ENCODE data around the gene NELL1.
A peak's percentile ranks its signal among the peaks of the same experiment; 100 is the strongest.

Gene NELL1

DNA sequence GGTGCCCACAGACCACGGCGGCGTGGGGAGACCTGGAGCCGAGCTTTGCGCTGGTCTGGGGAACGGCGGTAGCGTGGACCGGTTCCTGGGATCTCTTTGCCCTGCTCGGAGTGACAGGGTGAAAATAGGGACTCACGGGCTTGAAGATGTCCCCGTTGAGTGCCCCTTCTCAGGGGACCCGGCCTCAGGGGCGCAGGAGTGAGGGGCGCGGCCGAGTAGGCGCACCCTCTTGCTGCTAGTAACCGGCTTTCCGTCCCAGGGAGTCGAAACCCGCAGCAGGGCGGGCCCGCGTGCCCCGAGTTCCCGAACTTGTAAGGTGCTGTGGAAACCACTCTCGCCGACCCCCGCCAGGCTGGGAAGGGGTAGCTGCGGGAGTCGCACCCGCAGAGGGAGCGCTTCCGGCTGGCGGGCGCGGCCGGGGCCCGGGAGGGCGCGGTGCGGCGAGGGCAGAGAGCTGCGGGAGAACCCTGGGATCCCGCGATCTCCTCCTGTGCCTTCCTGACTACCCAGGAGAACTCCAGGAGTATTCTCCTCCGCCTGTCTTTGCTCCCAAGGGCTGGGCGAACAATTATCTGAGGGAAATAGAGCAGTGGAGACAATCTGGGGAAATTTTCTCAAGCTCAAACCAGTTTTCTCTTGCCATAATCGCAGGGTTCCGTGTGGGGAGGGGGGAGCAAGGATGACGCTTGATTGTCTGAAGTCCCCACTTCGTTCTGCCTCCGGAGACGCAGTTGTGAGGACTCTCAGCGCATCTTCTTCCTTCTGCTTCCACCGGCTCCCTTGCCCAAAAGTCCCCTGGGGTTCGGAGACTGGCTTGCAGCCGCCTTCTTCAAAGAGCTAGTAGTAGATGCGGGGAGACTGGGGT lies 666 bp downstream of the NELL1 start:
- TF ChIP-seq, protein P1, sequence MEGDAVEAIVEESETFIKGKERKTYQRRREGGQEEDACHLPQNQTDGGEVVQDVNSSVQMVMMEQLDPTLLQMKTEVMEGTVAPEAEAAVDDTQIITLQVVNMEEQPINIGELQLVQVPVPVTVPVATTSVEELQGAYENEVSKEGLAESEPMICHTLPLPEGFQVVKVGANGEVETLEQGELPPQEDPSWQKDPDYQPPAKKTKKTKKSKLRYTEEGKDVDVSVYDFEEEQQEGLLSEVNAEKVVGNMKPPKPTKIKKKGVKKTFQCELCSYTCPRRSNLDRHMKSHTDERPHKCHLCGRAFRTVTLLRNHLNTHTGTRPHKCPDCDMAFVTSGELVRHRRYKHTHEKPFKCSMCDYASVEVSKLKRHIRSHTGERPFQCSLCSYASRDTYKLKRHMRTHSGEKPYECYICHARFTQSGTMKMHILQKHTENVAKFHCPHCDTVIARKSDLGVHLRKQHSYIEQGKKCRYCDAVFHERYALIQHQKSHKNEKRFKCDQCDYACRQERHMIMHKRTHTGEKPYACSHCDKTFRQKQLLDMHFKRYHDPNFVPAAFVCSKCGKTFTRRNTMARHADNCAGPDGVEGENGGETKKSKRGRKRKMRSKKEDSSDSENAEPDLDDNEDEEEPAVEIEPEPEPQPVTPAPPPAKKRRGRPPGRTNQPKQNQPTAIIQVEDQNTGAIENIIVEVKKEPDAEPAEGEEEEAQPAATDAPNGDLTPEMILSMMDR (IDR thresholded peaks at IDR 0.05; ENCODE audit: unreplicated experiment in 3 of 3), result no peak
- Mint-ChIP-seq H3K36me3 (ENCODE audit: low read depth) (no peaks in the 10 kb centered on the region), H3K27ac (no peak overlapping the region), H3K9me3 (peaks cover 12% of the 10 kb centered on the region), H3K4me1 (peaks cover 32% of the 10 kb centered on the region), H3K4me3 (peak overlapping the region; percentile 87 to 91 (median 88)), H3K27me3 (ENCODE audit: low read depth) (peaks cover 98% of the 10 kb centered on the region)

DNA sequence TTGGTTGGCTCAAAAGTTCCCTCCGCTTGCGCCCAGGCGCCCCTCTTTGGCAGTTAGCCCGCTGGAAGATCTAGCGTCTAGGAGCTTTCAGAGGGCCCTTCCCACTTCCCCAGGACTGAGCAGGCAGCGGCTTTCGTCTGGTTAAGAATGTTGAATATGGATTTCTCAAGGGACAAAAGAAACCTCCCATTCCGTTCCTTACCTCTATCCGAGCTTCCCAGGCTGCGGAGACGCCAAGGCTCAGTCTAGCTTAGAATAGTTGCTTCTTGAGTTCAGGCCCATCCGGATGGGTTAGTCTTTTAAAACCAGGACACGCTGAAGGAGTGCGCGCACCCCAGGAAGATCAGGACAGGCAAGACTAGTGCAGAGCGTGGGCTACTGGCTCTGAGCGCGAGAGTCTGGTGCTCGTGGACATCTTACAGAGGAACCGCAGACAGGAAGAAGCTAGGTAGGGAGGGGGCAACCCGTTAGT lies 1.6 kb downstream of the NELL1 start:
- Mint-ChIP-seq H3K27ac (no peak overlapping the region), H3K27me3 (ENCODE audit: low read depth) (peaks cover 97% of the 10 kb centered on the region), H3K4me1 (peaks cover 32% of the 10 kb centered on the region), H3K4me3 (peak overlapping the region; percentile 74 to 88 (median 79)), H3K36me3 (ENCODE audit: low read depth) (no peaks in the 10 kb centered on the region), H3K9me3 (peaks cover 5% of the 10 kb centered on the region)
- TF ChIP-seq, protein P1 (IDR thresholded peaks at IDR 0.05; ENCODE audit: unreplicated experiment in 3 of 3), result no peak

DNA sequence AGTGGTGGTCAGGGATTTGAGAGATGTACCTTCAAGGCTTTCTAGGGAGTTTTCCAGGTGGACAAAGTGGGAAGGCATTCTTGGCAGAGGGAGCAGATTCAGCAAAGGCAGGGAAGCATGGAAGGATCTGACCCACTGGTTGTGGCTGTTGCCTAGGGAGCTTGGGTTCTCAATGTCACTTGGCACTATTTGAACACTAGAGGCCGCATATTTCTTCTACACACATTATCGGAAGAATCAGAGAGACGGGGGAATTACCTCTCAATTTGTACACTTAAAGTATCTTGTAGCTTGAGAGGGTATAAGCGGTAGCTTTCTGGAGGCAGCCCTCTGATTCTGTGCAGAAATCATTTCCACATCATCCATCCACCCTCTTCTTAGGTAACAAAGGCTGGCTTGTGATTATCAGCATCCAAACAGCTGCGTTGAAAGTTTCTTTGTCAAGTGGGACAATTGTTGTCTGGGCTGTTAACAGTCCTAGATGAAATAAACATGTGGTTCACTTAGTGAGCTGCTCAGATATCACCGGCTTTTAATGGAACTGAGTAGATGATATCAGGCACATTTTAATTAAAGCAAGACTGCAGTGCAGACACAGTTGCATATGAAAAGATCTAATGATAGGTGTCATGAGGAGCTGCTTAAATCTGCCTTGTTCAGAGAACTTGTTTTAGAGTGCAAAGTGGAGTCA lies 2.6 kb downstream of the NELL1 start:
- H3K36me3 Mint-ChIP-seq (ENCODE audit: low read depth), result no peaks in the 10 kb centered on the region

DNA sequence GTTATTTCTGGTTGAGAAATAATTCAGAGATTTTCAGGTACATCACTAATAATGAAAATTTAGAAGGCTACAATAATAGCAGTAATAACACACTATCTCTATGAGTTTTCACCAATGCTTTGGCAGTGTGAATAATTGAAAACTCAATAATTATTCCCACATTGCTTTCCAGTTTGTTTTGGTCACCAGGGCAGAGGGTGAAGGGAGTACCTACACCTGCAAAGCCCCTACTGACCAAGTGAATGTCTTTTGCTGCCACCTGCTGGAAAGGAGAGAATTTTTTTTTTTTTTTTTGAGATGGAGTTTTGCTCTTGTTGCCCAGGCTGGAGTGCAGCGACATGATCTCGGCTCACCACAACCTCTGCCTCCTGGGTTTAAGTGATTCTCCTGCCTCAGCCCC lies 3.2 kb downstream of the NELL1 start:
- Mint-ChIP-seq H3K4me3 (peak overlapping the region in 1 of 3 experiments; percentile 5), H3K27me3 (ENCODE audit: low read depth) (peaks cover 86% of the 10 kb centered on the region), H3K4me1 (peaks cover 32% of the 10 kb centered on the region), H3K27ac (no peak overlapping the region), H3K9me3 (no peaks in the 10 kb centered on the region), H3K36me3 (ENCODE audit: low read depth) (no peaks in the 10 kb centered on the region)
- TF ChIP-seq, protein P1 (IDR thresholded peaks at IDR 0.05; ENCODE audit: unreplicated experiment in 3 of 3), result peak in 2 of 3 experiments; percentile 27 to 43

More for the DNA sequence above, 2.6 kb downstream of the NELL1 start:
- H3K27me3 Mint-ChIP-seq (ENCODE audit: low read depth), result peaks cover 92% of the 10 kb centered on the region
- no peak overlapping the region for H3K27ac Mint-ChIP-seq
- H3K4me1 Mint-ChIP-seq, result peaks cover 32% of the 10 kb centered on the region
- H3K9me3 Mint-ChIP-seq, result no peaks in the 10 kb centered on the region
- H3K4me3 Mint-ChIP-seq, result peak overlapping the region; percentile 47 to 69 (median 61)
- TF ChIP-seq, protein P1 (IDR thresholded peaks at IDR 0.05; ENCODE audit: unreplicated experiment in 3 of 3), result peak; percentile 10 to 40 (median 38)

DNA sequence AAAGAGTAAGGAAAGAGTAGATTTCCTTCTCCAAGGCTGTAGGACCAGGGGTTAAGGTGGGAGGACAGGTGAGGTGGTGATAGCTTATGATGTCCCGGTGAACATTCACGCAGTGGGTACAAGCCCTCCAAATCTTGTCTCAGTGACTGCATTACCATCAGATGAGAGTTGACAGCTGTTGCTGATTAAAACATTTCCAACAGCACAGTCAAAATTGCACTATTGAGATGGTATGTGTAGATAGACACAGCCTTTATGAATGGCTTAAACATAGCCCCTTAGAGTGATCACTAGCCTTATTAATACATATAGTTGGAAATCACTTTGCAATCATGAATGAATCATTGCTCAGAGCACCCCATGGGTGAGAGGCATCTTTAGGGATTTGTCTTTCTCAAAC lies 7.3 kb downstream of the NELL1 start:
- Mint-ChIP-seq H3K27me3 (ENCODE audit: low read depth) (peaks cover 57% of the 10 kb centered on the region), H3K36me3 (ENCODE audit: low read depth) (no peaks in the 10 kb centered on the region), H3K9me3 (no peaks in the 10 kb centered on the region), H3K4me1 (peaks cover 8% of the 10 kb centered on the region), H3K4me3 (no peak overlapping the region), H3K27ac (no peak overlapping the region)
- TF ChIP-seq, protein P1 (IDR thresholded peaks at IDR 0.05; ENCODE audit: unreplicated experiment in 3 of 3), result no peak
